Stimulated activated CD8-positive, alpha-beta memory T cell treated with anti-CD3 and anti-CD28 coated beads, Interleukin-15, amount 100 ng/mL, for 24 hours (primary cell): Measurements from ENCODE around the gene ADAMTS16.

Experiments used
- DNase-seq: peaks from one replicate; pipeline ENCODE4 v3.0.0-alpha.2; 2020; ENCODE audit warnings: low read depth

Gene ADAMTS16

GRCh38 chr5:5141625-5142525 lies 1.7 kb downstream of the ADAMTS16 start:
- DNase-seq, result peak; percentile 13

DNA sequence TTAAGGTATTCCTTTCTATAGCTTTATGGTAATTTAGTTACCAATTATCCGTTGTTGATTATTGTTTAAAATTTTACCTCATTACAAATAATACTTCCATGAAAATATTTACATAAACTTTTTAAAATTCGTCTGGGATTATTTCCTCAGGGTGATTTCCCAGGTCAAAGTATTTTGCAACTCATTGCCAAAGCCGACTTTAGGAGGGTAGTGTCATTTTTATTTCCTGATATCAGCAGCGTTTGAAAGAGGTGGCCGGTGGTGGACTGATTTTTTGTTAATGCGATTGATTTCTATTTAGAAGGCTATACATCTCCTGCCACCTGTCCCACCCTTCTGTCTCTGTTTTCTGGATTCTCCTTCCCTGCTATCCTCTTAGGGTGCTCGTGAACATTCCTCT lies 4.3 kb downstream of the ADAMTS16 start:
- no peak for DNase-seq

DNA sequence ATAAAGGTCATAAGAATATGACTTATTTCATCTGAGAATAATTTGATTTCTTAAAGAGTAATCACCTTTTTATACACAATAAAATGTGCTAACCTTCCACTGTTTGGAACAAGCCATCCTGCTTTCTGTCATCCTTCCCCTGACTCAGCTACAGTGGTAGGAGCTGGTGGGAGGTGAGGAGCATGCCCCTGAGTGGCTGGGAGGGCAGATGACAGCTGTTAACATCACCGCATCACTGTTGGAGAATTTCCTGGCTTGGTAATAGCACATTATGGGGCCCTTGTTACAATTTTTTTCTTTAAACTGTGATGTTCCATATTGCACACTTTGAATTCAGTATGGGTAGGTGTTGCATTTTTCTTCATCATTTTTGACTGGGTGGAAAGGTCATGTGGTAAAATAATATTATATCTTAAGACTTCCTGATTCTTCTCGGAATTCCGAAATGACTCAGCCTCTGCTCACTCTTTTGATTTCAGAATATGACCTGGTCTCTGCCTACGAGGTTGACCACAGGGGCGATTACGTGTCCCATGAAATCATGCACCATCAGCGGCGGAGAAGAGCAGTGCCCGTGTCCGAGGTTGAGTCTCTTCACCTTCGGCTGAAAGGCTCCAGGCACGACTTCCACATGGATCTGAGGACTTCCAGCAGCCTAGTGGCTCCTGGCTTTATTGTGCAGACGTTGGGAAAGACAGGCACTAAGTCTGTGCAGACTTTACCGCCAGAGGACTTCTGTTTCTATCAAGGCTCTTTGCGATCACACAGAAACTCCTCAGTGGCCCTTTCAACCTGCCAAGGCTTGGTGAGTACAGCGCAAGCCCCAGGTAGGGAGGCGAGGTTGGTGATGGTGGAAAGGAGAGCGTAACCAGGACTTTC lies 5.8 kb downstream of the ADAMTS16 start:
- DNase-seq, result no peak

- DNase-seq, result no peak
These were observed 6.5 kb downstream of the ADAMTS16 start for GRCh38 chr5:5146530-5147160.

GRCh38 chr5:5149154-5149553 lies 9.0 kb downstream of the ADAMTS16 start:
- DNase-seq, result no peak

- no peak for DNase-seq
These were observed 10.5 kb downstream of the ADAMTS16 start for GRCh38 chr5:5150667-5151066.

GRCh38 chr5:5154733-5155132 lies 14.6 kb downstream of the ADAMTS16 start:
- no peak for DNase-seq

DNA sequence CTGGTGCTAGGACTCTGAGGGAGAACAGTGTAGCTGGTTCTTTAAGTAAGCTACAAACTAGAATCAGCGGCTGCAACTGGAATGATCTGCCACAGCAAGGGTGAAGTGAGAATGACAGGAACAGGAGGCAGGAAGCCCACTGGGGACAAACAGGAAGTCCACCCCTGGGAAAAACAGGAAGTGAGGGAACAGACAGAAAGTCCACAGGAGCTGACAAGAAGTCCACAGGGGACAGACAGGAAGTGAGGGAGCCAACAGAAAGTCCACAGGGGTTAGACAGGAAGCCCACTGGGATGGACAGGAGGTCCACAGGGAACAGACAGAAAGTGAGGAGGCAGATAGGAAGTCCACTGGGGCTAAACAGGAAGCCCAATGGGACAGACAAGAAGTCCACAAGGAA lies 15.5 kb downstream of the ADAMTS16 start:
- no peak for DNase-seq

- DNase-seq, result no peak
These were observed 16.4 kb downstream of the ADAMTS16 start for GRCh38 chr5:5156471-5157082.

GRCh38 chr5:5158472-5158895 lies 18.4 kb downstream of the ADAMTS16 start:
- DNase-seq, result no peak

GRCh38 chr5:5159282-5160103 lies 19.4 kb downstream of the ADAMTS16 start:
- no peak for DNase-seq

DNA sequence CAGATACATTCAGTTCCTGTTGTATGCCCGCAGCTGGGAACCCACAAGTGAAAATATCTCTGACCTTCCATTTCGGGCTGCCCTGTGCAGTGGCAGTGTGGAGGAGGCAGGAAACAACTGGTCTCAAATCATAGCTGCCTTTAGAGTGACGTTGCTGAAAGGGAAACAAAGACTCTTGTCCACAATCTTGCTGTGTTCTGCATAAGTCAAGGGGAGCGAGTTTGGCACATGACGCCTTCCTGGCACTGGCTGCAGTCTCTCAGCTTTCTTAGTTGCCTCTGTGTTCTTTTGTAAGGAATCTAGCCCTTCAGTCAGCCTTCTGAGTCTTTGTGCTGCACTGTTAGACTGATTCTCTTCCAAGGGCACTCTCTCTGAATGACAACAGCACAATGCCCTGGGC lies 24.0 kb downstream of the ADAMTS16 start:
- no peak for DNase-seq

GRCh38 chr5:5165541-5166002 lies 25.4 kb downstream of the ADAMTS16 start:
- DNase-seq, result no peak

DNA sequence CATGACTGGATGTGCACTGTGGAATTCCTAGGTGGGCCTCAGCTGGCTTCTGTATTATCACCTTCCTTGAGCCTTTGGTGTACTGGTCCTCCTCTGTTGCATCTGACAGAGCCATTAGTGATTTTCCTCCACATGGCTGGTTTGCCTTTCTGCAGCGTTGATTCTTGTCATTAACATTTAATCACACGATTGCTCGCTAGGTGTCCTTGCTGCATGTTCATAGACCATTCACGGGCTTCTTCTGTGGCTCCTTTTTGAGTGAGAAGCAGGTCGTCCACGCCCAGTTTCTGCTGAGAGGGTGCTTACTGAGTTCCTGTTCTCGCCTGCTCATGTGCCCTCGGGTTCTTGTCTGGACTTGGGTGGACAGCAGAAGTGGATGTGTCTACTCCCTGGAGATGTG lies 29.3 kb downstream of the ADAMTS16 start:
- no peak for DNase-seq

- DNase-seq, result no peak
These were observed 38.0 kb downstream of the ADAMTS16 start for GRCh38 chr5:5178136-5178535.

DNA sequence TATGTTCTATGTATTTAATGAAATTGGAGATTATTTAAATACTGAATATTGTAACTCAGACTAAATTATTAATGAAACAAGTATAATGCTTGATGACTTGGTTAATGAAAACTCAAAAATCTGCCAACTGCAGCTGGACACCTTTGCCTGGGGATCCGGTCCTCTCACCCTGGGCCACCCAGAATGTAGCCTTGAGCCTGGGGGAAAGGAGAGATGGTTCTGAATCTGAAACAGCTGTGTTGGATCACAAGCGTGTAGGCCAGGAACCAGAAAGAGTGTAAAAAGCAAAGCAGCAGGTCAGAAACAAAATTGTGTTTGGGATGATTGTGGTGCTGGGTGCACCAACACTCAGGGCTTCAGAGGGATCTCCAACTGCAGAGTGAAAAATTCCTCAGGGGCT lies 38.5 kb downstream of the ADAMTS16 start:
- no peak for DNase-seq

DNA sequence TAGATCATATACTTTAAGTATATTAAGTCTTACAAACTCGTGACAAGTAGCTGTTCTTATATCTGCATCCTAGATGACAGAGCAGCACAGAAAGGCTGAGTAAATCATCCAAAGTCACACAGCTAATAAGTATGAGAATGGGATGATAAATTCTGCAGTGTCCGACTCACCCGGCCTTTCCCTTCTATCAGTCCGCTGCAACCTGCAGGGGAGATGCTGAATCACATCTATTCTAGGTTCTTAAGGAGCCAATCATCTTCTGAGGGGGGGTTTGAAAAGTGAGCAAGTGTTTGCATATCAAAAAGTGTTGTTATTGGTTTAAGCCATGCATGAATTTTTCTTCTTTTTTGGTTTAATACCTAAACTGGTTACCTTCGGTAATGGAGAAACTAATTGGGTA lies 38.9 kb downstream of the ADAMTS16 start:
- no peak for DNase-seq

DNA sequence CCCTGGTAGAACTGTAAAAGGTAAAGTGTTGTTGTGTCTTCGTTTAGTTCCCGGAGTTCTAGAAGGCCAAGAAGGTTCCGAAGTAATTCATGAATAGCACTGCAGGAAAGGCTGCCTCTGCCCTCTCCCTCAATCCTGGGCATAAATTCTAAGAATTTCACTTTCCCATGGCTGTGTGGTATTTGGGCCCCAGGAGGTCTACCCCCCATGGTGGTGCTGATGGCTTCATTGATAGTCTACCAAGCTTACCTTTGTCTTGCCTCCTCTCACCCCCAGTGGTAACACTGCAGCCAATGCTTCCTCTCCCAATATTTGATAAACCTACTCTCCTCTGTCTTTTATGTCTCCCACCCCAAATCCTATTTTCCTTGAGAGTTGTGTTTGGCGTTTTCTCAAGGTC lies 39.5 kb downstream of the ADAMTS16 start:
- no peak for DNase-seq

DNA sequence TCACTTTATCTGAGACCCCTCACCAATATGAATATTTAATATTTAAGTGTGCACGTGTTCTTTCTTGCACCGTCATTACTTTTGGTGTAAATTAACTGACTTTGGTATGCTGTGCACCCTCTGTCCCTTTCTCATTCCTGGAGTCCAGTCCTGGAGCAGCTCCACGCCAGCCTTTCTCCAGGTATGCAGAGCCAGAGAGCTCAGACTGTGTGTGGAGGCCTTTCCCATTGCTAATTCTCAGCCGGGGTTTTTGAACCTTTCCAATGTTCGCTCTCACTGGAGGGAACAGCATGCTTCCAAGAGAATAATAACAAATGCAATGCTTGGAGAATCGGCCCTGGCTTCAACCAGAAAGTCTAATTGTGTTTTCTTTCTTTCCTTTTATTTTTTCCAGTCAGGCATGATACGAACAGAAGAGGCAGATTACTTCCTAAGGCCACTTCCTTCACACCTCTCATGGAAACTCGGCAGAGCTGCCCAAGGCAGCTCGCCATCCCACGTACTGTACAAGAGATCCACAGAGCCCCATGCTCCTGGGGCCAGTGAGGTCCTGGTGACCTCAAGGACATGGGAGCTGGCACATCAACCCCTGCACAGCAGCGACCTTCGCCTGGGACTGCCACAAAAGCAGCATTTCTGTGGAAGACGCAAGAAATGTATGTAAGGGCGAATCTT lies 41.7 kb downstream of the ADAMTS16 start:
- DNase-seq, result no peak

DNA sequence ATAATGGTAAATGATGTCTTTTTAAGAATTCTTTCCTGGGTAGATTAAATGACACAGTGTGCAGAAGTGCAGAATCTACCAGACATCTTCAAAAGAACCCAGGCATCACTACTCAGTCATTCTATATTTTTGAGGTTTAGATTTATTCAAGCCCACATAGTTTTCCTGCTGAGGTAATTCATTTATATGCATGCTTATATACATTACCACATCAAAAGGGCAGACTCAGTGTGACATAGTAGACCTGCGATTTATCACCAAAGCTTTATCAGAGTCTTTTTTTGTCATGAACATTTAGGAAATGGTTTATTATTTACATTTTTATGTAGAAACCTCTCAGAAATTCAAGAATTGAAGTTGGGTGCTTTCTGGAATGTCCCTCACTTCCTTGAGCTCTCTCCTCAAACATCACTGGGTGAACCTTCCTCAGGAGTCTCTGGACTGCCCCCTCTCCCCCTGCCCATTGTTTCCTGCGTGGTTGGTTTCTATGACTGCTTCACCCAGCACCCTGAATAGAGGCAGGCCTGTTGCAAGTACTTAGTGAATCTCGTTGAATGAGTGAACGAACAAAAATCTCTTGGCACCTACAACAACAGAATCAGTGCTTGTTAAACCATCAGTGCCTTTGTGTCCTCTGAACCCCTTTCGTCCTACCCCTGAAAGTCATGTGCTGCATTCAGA lies 42.5 kb downstream of the ADAMTS16 start:
- DNase-seq, result no peak
